Naive thymus-derived CD8-positive, alpha-beta T cell (primary cell): Measurements from ENCODE around the gene DIP2C. TPM values are rescaled to one million over a fixed set of nuclear protein-coding genes. Genes with fewer than 3 reads are reported as not detected.
A peak's percentile ranks its signal among the peaks of the same experiment; 100 is the strongest.
"Not testable (repeated sequence)": the region's sequence is repeated elsewhere in the genome, so short reads cannot be mapped to it uniquely, and the experiment has no call there.

Experiments
- ATAC-seq, 2 donors: fragments of 150-1000 bp; cut with Tn5 transposase in 1 of 2; sonication (Bioruptor Pico), chemical (Tn5 transposase) in 1 of 2; 1 replicate in 1 of 2; 2 replicates in 1 of 2; pipeline ENCODE4 v1.10.0; 2021; ENCODE audit warnings: mild to moderate bottlenecking in 2 of 2, moderate library complexity in 2 of 2
- POLR2A ChIA-PET: fragments of 350-600 bp; sonication (Branson Sonifier 250); formaldehyde crosslinking; loops from one replicate; lab custom pipeline; 2021; ENCODE audit warnings: antibody characterized with exemption; lab: Charles Lee
- DNase-seq, 10 donors: peaks; one replicate each; pipeline versions ENCODE4 v3.0.0 to v3.0.0-alpha.2; 2020 to 2022
- H3K27ac Mint-ChIP-seq, 10 donors: one replicate each; pipeline ENCODE4 v1.8.0; 2020 to 2022; ENCODE audit warnings: mild to moderate bottlenecking in 10 of 10, mixed read lengths in 10 of 10, moderate library complexity in 4 of 10, inconsistent platforms in 1 of 10
- H3K27me3 Mint-ChIP-seq, 5 donors: one replicate each; pipeline ENCODE4 v1.8.0; 2021 to 2022; ENCODE audit warnings: mixed read lengths in 5 of 5
- H3K36me3 Mint-ChIP-seq, 3 donors: one replicate each; pipeline ENCODE4 v1.8.0; 2020 to 2022; ENCODE audit warnings: mixed read lengths in 3 of 3, mild to moderate bottlenecking in 2 of 3, inconsistent platforms in 1 of 3
- H3K4me1 Mint-ChIP-seq, 4 donors: one replicate each; pipeline ENCODE4 v1.8.0; 2021 to 2022; ENCODE audit warnings: mixed read lengths in 4 of 4
- H3K4me3 Mint-ChIP-seq, 10 donors: one replicate each; pipeline ENCODE4 v1.8.0; 2020 to 2022; ENCODE audit warnings: mild to moderate bottlenecking in 10 of 10, mixed read lengths in 10 of 10, moderate library complexity in 6 of 10, inconsistent platforms in 1 of 10
- H3K9me3 Mint-ChIP-seq, 9 donors: one replicate each; pipeline ENCODE4 v1.8.0; 2020 to 2022; ENCODE audit warnings: mixed read lengths in 9 of 9, mild to moderate bottlenecking in 3 of 9, inconsistent platforms in 1 of 9, moderate library complexity in 1 of 9
- polyA plus RNA-seq, 3 donors: library from polyadenylated mRNA; unstranded; fragments of 300-500 nt; fragmentation: Illumina TruSeq; gene quantifications; one replicate each; pipeline ENCODE4 v1.2.3, GENCODE V29; 2021
- total RNA-seq, 8 experiments: library from RNA in 2 of 8; stranded (reverse) in 2 of 8; gene quantifications; one replicate each; pipeline ENCODE4 v1.2.3 and lab custom pipeline; 2021 to 2026

DIP2C gene
- total and polyA plus RNA-seq, 5 experiments from 2014 or later: 0.32 to 3.9 (median 1.2) TPM

DNA sequence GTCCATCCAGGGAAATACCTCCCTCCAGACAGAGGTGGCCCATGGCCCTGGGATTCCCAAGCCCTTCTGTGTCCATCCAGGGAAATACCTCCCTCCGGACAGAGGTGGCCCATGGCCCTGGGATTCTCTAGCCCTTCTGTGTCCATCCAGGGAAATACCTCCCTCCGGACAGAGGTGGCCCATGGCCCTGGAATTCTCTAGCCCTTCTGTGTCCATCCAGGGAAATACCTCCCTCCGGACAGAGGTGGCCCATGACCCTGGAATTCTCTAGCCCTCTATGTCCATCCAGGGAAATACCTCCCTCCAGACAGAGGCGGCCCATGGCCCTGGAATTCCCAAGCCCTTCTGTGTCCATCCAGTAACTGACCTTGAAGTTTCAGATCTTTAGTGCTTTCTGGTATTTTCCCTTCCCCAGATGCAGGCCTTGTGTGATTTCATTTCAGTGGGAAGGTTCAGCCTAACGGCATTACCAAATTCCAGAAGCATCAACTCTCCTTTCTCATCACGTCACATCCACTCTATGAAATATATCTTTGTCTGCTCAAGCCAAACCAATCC, 28.8 kb upstream of the DIP2C start:
- ATAC-seq (no peak), DNase-seq (peak in 1 of 10 donors; percentile 1)
- Mint-ChIP-seq H3K27ac (no peak overlapping the region), H3K27me3 (peaks cover 6 to 34% (median 18%) of the 10 kb centered on the region in 5 donors), H3K4me3 (no peak overlapping the region), H3K36me3 (peaks cover 0 to 19% (median 3%) of the 10 kb centered on the region in 3 donors), H3K9me3 (peaks cover 7 to 34% (median 13%) of the 10 kb centered on the region in 9 donors), H3K4me1 (peaks cover 0 to 2% (median 0%) of the 10 kb centered on the region in 4 donors)
- POLR2A ChIA-PET: no interaction called here

DNA sequence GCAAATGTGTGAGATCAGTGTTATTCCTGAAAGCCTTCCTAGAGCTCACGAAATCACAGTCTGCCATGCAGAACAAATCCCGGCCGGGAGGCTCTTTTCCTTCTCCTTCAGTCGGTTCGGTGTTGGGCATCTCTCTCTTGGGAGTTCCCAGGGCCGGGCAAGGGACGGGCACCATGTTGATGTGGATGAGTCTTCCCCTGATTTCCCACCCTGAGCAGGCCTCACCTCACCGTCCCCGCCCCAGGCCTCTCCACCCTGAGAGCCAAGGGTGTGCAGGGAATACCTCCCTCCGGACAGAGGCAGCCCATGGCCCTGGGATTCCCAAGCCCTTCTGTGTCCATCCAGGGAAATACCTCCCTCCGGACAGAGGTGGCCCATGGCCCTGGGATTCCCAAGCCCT, 28.0 kb upstream of the DIP2C start:
- Mint-ChIP-seq H3K27me3 (peaks cover 6 to 34% (median 18%) of the 10 kb centered on the region in 5 donors), H3K9me3 (peaks cover 7 to 28% (median 12%) of the 10 kb centered on the region in 9 donors), H3K4me1 (peaks cover 0 to 2% (median 0%) of the 10 kb centered on the region in 4 donors), H3K27ac (no peak overlapping the region), H3K4me3 (no peak overlapping the region), H3K36me3 (peaks cover 0 to 14% (median 3%) of the 10 kb centered on the region in 3 donors)
- DNase-seq: no peak
- POLR2A ChIA-PET: no interaction called here
- ATAC-seq: no peak

DNA sequence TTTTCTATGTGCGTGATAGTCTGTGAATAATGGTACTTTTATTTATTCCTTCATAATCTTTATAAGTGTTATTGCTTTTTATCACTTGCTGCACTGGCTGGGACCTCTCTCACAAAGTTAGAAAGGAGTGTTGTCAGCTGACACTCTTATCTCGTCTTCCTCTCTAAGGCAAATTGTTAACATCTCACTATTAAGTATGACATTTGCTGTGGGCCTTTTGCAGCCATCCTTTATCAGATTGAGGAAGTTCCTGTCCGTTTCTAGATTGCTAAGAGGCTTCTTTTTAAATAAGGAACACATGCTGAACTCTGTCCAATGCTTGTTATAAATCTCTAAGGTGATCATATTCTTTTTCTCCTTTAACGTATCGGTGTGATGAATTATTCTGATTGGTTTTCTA, 27.4 kb upstream of the DIP2C start:
- Mint-ChIP-seq H3K36me3 (peaks cover 0 to 12% (median 3%) of the 10 kb centered on the region in 3 donors), H3K27ac (no peak overlapping the region), H3K27me3 (peaks cover 6 to 34% (median 19%) of the 10 kb centered on the region in 5 donors), H3K9me3 (peaks cover 9 to 22% (median 12%) of the 10 kb centered on the region in 9 donors), H3K4me1 (peaks cover 0 to 2% (median 0%) of the 10 kb centered on the region in 4 donors), H3K4me3 (no peak overlapping the region)
- ATAC-seq: no peak
- DNase-seq: no peak
- POLR2A ChIA-PET: no interaction called here

DNA sequence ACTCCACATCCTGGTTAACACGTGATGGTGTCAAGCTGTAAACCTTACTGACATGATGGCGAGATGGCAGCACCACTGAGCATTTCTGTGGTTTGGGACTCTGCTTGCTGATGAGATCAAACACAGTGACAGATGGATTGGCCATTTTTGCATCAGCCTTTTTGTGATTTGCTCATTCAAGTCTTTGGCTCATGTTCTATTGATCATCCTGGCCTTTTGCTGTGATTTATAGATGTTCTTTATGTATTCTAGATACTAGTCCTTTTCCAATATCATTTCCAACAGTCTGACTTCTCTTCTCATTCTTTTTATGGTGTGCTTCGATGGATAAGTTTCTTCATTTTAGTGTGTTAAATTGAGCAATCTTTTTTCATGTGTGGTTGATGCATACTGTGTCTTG, 24.7 kb upstream of the DIP2C start:
- Mint-ChIP-seq H3K9me3 (peaks cover 9 to 22% (median 12%) of the 10 kb centered on the region in 9 donors), H3K36me3 (peaks cover 0 to 12% (median 3%) of the 10 kb centered on the region in 3 donors), H3K4me3 (no peak overlapping the region), H3K27me3 (peaks cover 11 to 27% (median 21%) of the 10 kb centered on the region in 5 donors), H3K4me1 (peaks cover 0 to 2% (median 0%) of the 10 kb centered on the region in 4 donors), H3K27ac (no peak overlapping the region)
- ATAC-seq (no peak), DNase-seq (no peak)
- POLR2A ChIA-PET: no interaction called here

DNA sequence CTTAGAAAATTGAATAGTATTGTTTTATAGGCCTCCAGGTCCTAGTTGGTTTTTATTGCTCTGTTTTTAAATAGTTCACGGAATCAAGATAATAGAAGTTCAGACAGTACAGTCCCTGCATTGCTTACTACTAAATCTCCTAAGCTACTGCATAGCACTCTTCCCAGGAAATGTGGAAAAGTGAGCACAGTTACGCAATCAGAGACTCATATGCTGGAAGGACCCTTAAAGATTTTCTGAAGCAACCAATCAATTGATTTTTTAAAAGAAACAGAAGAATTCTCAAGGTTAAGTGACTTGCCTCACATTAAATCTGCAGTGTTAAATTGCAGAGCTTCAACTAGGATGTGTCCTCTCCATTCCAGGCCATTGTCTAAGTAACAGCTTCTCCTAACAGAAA, 23.1 kb upstream of the DIP2C start:
- H3K4me1 Mint-ChIP-seq: no peaks in the 10 kb centered on the region
- H3K27me3 Mint-ChIP-seq: peaks cover 10 to 29% (median 16%) of the 10 kb centered on the region in 5 donors
- POLR2A ChIA-PET: no interaction called here
- no peak overlapping the region for H3K27ac Mint-ChIP-seq
- peaks cover 9 to 22% (median 12%) of the 10 kb centered on the region in 9 donors for H3K9me3 Mint-ChIP-seq
- DNase-seq (no peak), ATAC-seq (no peak)
- H3K36me3 Mint-ChIP-seq: peaks cover 0 to 12% (median 3%) of the 10 kb centered on the region in 3 donors
- no peak overlapping the region for H3K4me3 Mint-ChIP-seq

DNA sequence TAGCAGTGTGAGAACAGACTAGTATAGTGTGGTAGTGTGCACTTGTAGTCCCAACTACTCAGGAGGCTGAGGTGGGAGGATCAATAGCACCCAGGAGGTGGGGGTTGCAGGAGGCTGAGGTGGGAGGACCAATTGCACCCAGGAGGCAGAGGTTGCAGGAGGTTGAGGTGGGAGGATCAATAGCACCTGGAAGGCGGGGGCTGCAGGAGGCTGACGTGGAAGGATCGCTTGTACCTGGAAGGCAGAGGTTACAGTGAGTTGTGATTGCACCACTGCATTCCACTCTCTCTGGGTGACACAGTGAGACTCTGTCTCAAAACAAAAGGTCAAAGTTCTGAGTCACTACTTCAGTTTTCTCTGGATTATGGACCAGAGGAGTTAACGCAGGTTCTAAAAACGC, 22.6 kb upstream of the DIP2C start:
- DNase-seq: no peak
- Mint-ChIP-seq H3K4me1 (no peaks in the 10 kb centered on the region), H3K27me3 (peaks cover 13 to 34% (median 21%) of the 10 kb centered on the region in 5 donors), H3K36me3 (peaks cover 0 to 12% (median 3%) of the 10 kb centered on the region in 3 donors), H3K4me3 (no peak overlapping the region), H3K9me3 (peaks cover 9 to 22% (median 12%) of the 10 kb centered on the region in 9 donors), H3K27ac (no peak overlapping the region)
- POLR2A ChIA-PET: no interaction called here
- no peak for ATAC-seq

DNA sequence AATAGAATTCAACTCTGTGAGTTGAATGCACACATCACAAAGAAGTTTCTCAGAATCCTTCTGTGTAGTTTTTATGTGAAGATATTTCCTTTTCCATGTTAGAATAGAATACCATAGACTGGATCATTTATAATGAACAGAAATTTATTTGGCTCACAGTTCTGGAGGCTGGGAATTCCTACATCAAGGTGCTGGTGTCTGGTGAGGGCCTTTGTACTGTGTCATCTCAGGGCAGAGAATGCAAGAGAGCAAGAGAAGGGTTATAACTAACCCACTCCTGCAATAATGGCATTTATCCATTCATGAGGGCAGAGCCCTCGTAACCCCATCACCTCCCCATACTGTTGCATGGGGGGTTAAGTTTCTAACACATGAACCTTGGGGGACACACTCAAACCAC, 18.4 kb upstream of the DIP2C start:
- no peak for ATAC-seq
- H3K27me3 Mint-ChIP-seq: peaks cover 20 to 42% (median 38%) of the 10 kb centered on the region in 5 donors
- H3K4me3 Mint-ChIP-seq: no peak overlapping the region
- peaks cover 0 to 10% (median 0%) of the 10 kb centered on the region in 3 donors for H3K36me3 Mint-ChIP-seq
- H3K27ac Mint-ChIP-seq: no peak overlapping the region
- no peaks in the 10 kb centered on the region for H3K4me1 Mint-ChIP-seq
- POLR2A ChIA-PET: no interaction called here
- DNase-seq: no peak
- peaks cover 0 to 13% (median 8%) of the 10 kb centered on the region in 9 donors for H3K9me3 Mint-ChIP-seq

DNA sequence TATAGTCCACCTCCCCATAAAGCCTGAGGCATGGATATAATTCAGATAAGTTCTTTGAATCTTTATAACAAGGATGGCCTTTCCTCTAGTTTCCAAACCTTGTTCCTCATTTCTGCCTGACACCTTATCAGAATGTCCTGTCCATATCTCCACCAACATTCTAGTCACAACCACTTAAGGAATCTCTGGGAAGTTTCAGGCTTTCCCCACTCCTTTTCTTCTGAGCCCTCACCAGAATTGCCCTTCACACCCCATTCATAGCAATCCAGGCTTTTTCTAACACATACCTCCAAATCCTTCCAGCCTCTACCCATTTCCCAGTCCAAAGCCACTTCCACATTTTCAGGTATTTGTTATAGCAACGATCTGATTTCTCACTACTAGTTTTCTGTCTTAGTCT, 18.0 kb upstream of the DIP2C start:
- no peak overlapping the region for H3K27ac Mint-ChIP-seq
- POLR2A ChIA-PET: no interaction called here
- no peak overlapping the region for H3K4me3 Mint-ChIP-seq
- H3K27me3 Mint-ChIP-seq: peaks cover 22 to 46% (median 41%) of the 10 kb centered on the region in 5 donors
- no peaks in the 10 kb centered on the region for H3K4me1 Mint-ChIP-seq
- no peak for DNase-seq
- peaks cover 0 to 17% (median 10%) of the 10 kb centered on the region in 9 donors for H3K9me3 Mint-ChIP-seq
- ATAC-seq: no peak
- H3K36me3 Mint-ChIP-seq: peaks cover 0 to 13% (median 0%) of the 10 kb centered on the region in 3 donors

DNA sequence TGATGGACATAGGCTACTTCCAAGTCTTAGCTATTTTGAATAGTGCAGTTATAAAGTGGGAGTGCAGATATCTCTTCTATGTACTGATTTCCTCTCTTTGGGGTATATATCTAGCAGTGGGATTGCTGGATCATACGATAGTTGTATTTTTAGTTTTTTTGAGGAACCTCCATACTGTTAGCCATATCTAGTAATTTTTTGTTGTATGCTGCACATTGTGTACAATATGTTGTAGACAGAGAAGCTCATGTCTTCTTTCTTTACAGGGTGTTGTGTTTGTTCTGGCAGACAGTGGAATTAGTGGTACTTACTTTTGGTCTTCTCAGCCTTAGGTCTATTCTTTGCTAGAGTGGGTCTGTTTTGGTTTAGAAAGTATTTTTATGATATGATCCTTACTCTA, 13.7 kb upstream of the DIP2C start:
- Mint-ChIP-seq H3K4me3 (no peak overlapping the region), H3K27ac (no peak overlapping the region), H3K36me3 (peaks cover 0 to 13% (median 0%) of the 10 kb centered on the region in 3 donors), H3K4me1 (peaks cover 0 to 1% (median 0%) of the 10 kb centered on the region in 4 donors), H3K27me3 (peaks cover 24 to 57% (median 35%) of the 10 kb centered on the region in 5 donors), H3K9me3 (peaks cover 0 to 17% (median 10%) of the 10 kb centered on the region in 9 donors)
- no peak for DNase-seq
- no peak for ATAC-seq
- POLR2A ChIA-PET: no interaction called here

DNA sequence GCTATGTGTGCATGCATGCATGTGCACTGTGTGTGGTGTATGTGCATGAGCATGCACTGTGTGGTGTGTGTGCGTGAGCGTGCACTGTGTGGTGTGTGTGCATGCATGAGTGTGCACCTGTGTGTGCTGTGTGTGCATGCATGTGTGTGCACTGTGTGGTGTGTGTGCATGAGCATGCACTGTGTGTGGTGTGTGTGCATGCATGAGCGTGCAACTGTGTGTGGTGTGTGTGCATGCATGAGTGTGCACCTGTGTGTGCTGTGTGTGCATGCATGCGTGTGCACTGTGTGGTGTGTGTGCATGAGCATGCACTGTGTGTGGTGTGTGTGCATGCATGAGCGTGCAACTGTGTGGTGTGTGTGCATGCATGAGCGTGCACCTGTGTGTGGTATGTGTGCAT, 10.7 kb upstream of the DIP2C start:
- DNase-seq, H3K4me1 Mint-ChIP-seq, H3K4me3 Mint-ChIP-seq, H3K27ac Mint-ChIP-seq, ATAC-seq, POLR2A ChIA-PET: not testable (repeated sequence)
- Mint-ChIP-seq H3K36me3 (peaks cover 0 to 13% (median 0%) of the 10 kb centered on the region in 3 donors), H3K9me3 (peaks cover 0 to 17% (median 10%) of the 10 kb centered on the region in 9 donors), H3K27me3 (peaks cover 24 to 57% (median 42%) of the 10 kb centered on the region in 5 donors)

DNA sequence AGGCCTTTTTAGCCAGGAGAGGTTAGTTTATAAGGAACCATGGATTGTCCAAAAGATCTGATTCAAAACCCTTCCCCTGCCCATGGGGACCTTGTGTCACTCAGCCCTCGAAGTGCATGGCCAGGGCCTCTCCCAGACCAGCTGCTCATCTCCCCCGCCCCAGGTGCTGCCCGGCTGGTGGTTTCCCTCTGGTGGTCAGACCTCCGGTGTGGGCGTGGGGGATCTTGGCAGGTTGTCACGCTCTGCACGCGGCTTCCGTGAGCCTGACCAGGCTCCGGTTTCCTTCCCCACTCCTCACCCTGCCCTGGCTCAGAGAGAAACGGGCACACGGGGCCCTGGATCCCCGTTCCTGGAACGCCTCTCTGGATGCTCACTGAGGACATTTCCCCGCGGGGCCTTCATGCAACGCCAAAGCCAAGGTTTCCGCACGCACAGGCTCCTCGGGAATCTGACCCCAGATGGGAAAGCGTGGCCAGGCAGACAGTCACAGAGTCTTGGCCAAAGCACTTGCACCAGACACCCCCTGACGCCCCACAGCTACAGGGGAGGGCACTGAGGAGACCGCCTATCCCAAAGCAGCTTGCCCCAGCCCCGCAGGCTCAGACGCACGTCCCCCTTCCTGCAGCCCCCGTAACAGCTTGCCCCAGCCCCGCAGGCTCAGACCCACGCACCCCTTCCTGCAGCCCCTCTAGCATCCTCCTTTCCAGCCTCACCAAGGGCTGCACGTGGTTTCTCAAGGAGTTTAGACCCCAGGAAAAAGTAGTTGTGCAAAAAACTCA, 7.8 kb upstream of the DIP2C start:
- DNase-seq: no peak
- Mint-ChIP-seq H3K27me3 (peaks cover 21 to 50% (median 39%) of the 10 kb centered on the region in 5 donors), H3K27ac (no peak overlapping the region), H3K4me1 (peaks cover 0 to 1% (median 0%) of the 10 kb centered on the region in 4 donors), H3K4me3 (no peak overlapping the region), H3K9me3 (peaks cover 0 to 1% (median 0%) of the 10 kb centered on the region in 9 donors), H3K36me3 (no peaks in the 10 kb centered on the region)
- no peak for ATAC-seq
- POLR2A ChIA-PET: no interaction called here

DNA sequence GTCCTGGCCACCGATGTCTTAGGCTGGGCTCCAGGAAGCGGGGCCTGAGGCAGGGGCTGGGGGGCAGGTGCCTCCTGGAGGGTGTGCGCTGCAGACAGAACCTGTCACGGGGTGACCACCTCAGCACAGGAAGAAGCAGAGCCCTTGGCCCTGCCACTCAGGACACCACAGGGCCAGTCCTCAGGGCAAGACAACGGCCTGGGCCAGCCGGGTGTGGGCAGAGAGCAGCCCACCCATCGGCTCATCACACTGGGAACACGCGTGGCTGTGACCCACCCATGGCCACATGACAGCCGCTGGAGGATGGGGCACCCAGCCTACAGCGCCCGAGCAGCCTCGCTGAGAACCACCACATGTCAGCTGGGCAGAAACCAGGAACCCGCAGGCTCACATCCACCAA, 5.9 kb upstream of the DIP2C start:
- H3K4me3 Mint-ChIP-seq: no peak overlapping the region

DNA sequence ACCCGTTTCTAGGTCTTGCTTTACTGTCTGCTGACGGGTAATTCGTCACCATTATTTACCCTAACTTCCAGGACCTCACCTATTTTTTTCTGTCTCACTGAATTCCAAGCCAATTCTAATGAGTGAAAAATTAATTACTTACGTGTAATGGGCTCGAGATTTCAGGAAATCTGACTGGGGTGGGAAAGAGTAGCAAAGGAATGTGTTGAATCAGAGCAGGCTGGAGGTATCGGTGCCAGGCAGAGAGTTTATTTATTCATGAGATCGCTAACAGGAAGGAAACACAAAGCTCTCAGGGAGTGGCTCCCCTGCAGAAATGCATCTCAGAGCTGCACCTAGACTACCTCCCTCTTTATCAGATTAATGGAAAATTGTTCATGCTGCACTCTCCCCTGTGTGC, 4.0 kb upstream of the DIP2C start:
- peaks cover 24 to 68% (median 39%) of the 10 kb centered on the region in 5 donors for H3K27me3 Mint-ChIP-seq
- H3K9me3 Mint-ChIP-seq: no peaks in the 10 kb centered on the region
- ATAC-seq (no peak), DNase-seq (no peak)
- POLR2A ChIA-PET: no interaction called here
- H3K36me3 Mint-ChIP-seq: peaks cover 0 to 4% (median 0%) of the 10 kb centered on the region in 3 donors
- no peak overlapping the region for H3K4me3 Mint-ChIP-seq
- no peak overlapping the region for H3K27ac Mint-ChIP-seq
- peaks cover 3 to 13% (median 4%) of the 10 kb centered on the region in 4 donors for H3K4me1 Mint-ChIP-seq

More for the DNA sequence above, 5.9 kb upstream of the DIP2C start:
- DNase-seq: no peak
- Mint-ChIP-seq H3K36me3 (peaks cover 0 to 2% (median 0%) of the 10 kb centered on the region in 3 donors), H3K9me3 (no peaks in the 10 kb centered on the region), H3K4me1 (peaks cover under 1 to 10% (median 4%) of the 10 kb centered on the region in 4 donors), H3K27ac (no peak overlapping the region), H3K27me3 (peaks cover 26 to 61% (median 44%) of the 10 kb centered on the region in 5 donors)
- no peak for ATAC-seq
- POLR2A ChIA-PET: no interaction called here
